ENCODE data around the gene KLK15.

DNA sequence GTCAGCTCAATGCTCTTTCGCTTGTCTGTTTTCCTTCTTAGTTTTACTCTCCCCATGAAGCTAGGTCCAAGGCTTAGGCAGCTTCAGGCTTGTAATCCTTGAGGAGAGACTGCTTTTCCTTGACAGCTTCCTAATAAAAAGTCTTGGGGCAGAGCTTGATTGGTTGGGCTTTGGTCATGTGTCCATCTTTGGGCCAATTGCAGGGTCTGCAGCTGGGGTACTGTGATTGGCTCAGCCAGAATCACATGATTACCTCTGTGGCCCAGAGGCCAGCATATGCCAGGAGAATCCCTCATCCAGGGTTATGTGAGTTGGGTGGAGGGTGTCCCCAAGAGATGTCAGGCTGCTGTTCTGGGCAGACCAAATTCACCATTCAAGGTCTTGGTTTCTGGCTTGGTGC lies 17.9 kb downstream of the KLK15 start:
- TF ChIP-seq POLR2A (IDR thresholded peaks at IDR 0.05) = no peak
- no peak for TF ChIP-seq CTCF (IDR thresholded peaks at IDR 0.05)
